GM21576 (cell line): Measurements from ENCODE around the gene CRLF2.
"Not testable (repeated sequence)": the region's sequence is repeated elsewhere in the genome, so short reads cannot be mapped to it uniquely, and the experiment has no call there.

ENCODE experiments used
- ATAC-seq: cut with Tn5 transposase; IDR thresholded peaks from one replicate; pipeline ENCODE4 v1.9.1; 2021; ENCODE audit warnings: mild to moderate bottlenecking, moderate library complexity; ENCODE audit not compliant: unreplicated experiment

The CRLF2 gene

GRCh38 chrX:1215123-1215823 lies 2.8 kb upstream of the CRLF2 start:
- peak; percentile 44 for ATAC-seq

GRCh38 chrX:1213971-1214370 lies 1.5 kb upstream of the CRLF2 start:
- no peak for ATAC-seq

- no peak for ATAC-seq
These were observed 1.6 kb downstream of the CRLF2 start for GRCh38 chrX:1210844-1211243.

GRCh38 chrX:1207496-1208025 lies 4.9 kb downstream of the CRLF2 start:
- ATAC-seq, result no peak

- no peak for ATAC-seq
These were observed 6.5 kb downstream of the CRLF2 start for GRCh38 chrX:1205681-1206611.

- no peak for ATAC-seq
These were observed 10.2 kb downstream of the CRLF2 start for GRCh38 chrX:1202251-1202650.

- ATAC-seq, result no peak
These were observed 16.0 kb downstream of the CRLF2 start for GRCh38 chrX:1196436-1196835.

- not testable (repeated sequence) for ATAC-seq
These were observed 20.3 kb downstream of the CRLF2 start for GRCh38 chrX:1192196-1192595.

- no peak for ATAC-seq
These were observed 21.8 kb downstream of the CRLF2 start for GRCh38 chrX:1190596-1191145.

- no peak for ATAC-seq
These were observed 26.9 kb downstream of the CRLF2 start for GRCh38 chrX:1185561-1185960.

GRCh38 chrX:1182211-1182610 lies 30.2 kb downstream of the CRLF2 start:
- ATAC-seq, result no peak

- not testable (repeated sequence) for ATAC-seq
These were observed 30.8 kb downstream of the CRLF2 start for GRCh38 chrX:1181661-1182060.

- ATAC-seq, result no peak
These were observed 31.3 kb downstream of the CRLF2 start for GRCh38 chrX:1181170-1181569.

- ATAC-seq, result no peak
These were observed 33.8 kb downstream of the CRLF2 start for GRCh38 chrX:1178580-1179057.

- not testable (repeated sequence) for ATAC-seq
These were observed 35.7 kb downstream of the CRLF2 start for GRCh38 chrX:1176531-1177320.

GRCh38 chrX:1174609-1175545 lies 37.6 kb downstream of the CRLF2 start:
- ATAC-seq, result not testable (repeated sequence)

GRCh38 chrX:1173435-1173834 lies 39.0 kb downstream of the CRLF2 start:
- ATAC-seq, result not testable (repeated sequence)

GRCh38 chrX:1172496-1172895 lies 40.0 kb downstream of the CRLF2 start:
- no peak for ATAC-seq

GRCh38 chrX:1171915-1172314 lies 40.5 kb downstream of the CRLF2 start:
- ATAC-seq, result not testable (repeated sequence)
